NCI-H226 (cell line): ENCODE results near the gene ZNF777.
"Not testable (repeated sequence)": the region's sequence is repeated elsewhere in the genome, so short reads cannot be mapped to it uniquely, and the experiment has no call there.

Experiments
- DNase-seq: peaks from one replicate; pipeline ENCODE4 v3.0.0-alpha.2; 2015

Gene ZNF777

DNA sequence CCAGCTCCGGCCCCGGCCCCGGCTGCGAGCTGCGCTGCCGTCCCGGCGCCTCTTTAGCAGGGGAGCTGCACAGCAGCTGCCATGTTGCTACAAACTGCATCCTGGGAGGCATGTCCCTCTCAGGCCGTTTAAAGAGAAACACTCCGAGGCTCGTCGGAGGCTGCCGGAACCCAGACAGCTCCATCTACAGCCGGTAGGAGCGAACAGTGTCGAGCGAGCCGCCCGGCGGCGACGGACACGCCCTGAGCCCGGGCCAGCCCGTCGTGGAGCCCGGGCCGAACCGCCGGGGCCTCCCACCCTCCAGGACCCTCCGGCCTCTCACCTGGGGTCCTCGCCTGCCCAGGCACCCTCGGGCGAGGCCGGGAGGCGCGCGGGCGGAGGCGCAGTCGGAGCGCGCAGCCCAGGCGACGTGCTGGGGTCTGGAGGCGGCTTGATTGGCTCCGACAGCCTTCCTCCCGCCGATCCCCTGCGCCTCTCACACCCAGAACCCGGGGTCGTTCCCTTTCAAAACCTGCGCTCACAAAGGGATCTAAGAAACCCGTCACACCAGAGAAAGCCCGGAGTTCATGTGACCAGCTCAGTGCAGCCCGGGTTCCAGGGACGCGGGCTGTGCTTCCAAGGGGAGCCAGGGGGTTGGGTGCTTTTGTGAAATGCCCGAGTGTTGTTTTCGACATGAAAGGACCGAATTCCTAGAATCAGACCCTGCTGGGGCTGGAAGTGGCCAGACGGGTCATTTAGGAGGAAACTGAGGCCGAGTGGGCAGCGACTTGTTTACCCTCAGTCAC is at the start of gene ZNF777:
Gene ZNF777 (minus strand): TSS at position 570 of the 785 bp plus-strand sequence. CDS start 5,040 bp downstream, outside the sequence.
- DNase-seq: peak; percentile 84

DNA sequence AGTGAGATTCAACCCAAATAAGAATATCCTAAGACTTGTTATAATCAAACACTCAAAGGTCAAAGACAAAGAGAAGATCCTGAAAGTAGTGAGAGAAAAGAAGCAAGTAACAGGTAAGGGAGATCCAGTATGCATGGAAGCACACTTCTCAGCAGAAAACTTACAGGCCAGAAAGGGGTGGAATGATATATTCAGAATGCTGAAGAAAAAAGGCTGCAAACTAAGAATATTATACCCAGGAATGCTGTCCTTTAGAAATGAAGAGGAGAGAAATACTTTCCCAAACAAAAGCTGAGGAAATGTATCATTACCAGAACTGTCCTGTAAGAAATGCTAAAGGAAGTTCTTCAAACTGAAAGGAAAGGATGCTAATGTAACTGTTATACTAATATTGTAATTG is 49.4 kb upstream of the ZNF777 start:
- no peak for DNase-seq

DNA sequence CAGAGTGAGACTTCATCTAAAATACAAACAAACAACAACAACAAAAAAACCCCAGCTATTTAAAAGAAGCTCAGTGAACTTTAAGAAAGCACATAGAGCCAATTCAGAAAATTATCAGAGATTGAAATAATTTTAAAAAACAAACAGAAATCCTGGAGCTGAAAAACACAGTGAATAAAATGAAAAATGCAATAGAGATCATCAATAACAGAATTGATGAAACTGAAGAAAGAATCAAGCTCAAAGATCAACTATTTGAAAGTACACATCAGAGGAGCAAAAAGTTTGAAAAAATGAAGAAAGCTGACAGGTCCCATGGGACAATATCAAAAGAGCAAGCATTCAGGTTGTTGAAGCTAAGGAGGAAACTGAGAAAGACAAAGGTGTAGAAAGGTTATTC is 48.9 kb upstream of the ZNF777 start:
- DNase-seq: no peak

DNA sequence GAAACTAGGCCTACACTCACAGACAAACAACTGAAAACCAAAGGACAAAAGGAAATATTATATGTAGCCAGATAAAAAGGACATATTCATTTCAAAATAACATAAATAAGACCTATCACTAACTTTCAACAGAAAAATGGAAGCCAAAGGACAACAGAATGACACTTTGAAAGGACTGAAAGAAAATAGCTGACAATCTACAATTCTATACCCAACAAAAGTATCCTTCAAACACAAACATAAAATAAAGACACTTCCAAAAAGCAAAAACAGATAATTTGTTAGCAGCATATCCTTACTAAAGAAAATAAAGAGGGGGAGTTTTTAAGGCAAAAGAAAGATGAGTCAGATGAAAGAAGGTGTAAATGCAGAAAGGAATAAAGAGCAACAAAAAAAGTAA is 44.7 kb upstream of the ZNF777 start:
- DNase-seq: no peak

DNA sequence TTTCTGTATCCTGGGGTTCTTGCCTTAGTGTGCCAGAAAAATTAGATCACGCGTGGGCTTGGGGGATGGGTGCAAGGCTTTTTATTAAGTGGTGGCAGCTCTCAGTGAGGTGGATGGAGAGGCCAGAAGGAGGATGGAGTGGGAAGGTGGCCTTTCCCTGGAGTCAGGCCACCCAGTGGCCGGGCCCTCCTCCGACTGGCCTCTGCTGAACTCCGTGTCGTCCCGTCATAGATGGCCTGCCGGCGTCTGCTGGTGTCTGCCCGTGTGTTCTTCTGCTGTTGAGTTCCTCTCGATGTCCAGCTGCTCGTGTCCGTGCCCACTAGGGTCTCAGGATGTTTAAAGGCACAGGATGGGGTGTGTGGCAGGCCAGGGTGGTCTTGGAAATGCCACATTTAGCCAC is 40.8 kb upstream of the ZNF777 start:
- DNase-seq: no peak

DNA sequence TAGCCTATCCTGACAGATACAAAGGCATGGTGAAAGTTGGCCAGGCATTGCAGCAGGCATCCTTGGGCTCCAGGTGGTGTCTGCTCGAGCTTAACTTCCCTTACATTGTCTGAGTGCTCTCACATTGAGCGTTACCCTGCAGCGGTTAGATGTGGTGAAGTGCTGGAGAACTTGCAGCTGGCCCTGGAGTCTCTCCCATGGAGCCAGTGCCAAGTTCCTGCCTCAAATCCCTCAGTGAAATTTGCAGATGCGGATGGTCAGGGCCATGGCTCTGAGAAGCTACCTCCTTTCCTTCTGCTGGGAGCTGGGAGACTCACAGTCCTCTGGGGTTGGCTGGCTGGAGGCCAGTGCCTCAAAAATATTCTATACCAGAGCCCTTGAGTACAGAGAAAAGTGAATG is 40.0 kb upstream of the ZNF777 start:
- DNase-seq: no peak

DNA sequence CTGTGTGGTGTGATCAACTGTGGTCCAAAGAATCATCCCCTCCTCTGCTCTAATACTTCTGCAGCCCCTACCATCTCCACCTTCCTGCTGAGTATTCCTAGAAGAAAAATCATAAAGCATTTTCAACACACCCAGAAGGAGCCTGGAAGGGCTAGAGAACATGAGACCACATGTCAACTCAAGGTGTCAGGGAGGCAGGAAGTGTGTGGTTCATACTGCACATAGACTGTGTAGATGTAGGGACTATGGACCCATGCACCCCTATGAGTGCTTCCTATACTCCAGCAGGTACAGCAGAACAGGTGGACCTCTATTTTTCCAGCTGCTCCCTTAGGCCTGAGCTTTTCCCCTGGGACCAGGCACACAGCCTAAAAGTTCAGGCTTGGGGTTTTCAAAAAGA is 39.3 kb upstream of the ZNF777 start:
- DNase-seq: no peak

DNA sequence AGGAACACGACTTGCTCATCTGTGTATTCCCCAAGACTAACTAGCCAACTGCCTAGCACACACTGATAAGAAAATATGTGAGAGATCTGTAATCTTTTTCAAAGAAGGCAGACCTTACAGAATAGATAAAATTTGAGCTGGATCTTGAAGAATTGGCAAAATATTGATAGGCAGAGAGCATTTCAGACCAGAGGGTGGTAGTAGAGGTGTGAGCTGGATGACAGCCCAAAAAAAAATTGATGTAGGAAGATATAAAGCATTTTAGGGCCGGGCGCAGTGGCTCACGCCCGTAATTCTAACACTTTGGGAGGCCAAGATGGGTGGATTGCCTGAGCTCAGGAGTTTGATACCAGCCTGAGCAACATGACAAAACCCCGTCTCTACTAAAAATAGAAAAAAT is 37.9 kb upstream of the ZNF777 start:
- no peak for DNase-seq

DNA sequence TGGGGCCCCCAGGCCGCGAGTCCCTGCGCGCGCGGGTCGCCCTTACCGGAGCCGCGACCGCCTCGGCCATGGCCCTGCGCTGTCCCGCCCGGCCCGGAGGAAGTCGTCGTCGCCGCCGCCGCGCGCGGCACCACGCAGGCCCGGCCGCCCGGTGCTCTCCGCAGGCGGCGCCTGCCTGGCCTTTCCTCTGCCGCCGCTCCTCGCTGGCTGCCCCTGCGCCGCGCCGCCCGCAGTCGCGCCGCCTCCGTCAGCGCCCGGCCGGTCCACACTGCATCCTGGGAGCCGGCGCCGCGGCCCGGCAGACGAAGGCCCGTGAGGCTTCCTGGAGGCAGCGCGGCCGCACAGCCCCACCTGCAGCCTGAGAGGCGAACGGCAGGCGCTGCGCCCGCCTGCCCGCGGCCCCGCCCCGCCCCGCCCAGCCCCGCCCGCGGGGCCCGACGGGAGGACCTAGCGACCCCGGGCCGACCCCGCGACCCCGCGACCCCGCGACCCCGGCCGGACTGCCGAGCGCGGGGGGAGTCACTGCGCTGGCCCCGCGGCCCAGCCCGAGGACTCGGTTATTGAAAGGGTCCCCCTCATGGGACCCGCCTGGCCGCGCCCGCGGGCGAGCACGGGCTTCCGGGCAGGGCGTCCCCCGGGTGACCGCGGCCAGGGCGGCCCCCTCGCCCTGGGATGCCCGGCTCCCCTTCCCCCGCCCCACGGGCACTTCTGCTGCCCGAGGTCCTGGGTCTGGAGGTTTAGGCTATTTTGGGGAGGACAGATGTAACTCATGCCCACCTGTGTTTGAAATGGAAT is 36.8 kb upstream of the ZNF777 start, which contains the start of gene ZNF746:
Gene ZNF746 (minus strand): TSS at position 343 of the 795 bp plus-strand sequence. CDS start 273 bp downstream, at position 70.
- peak; percentile 80 for DNase-seq

DNA sequence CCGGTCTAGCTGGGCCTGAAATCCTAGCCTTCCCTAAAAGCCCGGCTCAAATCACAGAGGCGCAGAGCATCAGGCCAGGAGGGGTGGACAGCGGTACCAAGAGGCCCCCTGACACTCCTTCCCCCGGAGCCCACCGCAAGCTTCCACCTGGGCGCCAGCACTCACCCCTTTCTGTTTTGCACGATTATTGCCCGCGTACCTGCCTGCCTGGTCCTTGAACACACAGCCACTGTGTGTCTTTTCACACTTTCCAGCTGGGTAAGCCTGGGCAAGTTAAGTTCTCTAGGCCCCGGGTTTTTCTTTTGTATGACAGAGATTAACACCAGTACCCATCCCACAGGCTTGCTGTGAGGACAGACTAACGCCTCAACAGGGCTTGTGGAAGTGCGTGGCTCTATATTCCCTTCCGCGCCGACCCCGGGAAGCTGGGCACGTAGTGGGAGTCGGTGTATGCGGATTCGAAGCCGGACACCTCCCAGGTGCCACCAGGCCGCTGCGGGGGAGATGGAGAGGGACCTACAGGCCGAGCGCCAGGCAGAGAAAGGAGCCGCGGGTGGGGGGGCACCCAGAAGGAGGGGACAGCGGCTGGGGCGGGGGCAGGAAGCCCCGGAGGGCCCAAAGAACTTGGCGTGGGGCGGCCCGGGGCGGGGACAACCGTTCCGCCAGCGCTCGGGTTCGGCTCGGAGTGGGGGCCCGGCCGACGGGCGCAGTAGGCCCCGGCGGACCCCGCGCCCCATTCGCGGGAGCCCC is 36.0 kb upstream of the ZNF777 start:
- peak; percentile 18 for DNase-seq

DNA sequence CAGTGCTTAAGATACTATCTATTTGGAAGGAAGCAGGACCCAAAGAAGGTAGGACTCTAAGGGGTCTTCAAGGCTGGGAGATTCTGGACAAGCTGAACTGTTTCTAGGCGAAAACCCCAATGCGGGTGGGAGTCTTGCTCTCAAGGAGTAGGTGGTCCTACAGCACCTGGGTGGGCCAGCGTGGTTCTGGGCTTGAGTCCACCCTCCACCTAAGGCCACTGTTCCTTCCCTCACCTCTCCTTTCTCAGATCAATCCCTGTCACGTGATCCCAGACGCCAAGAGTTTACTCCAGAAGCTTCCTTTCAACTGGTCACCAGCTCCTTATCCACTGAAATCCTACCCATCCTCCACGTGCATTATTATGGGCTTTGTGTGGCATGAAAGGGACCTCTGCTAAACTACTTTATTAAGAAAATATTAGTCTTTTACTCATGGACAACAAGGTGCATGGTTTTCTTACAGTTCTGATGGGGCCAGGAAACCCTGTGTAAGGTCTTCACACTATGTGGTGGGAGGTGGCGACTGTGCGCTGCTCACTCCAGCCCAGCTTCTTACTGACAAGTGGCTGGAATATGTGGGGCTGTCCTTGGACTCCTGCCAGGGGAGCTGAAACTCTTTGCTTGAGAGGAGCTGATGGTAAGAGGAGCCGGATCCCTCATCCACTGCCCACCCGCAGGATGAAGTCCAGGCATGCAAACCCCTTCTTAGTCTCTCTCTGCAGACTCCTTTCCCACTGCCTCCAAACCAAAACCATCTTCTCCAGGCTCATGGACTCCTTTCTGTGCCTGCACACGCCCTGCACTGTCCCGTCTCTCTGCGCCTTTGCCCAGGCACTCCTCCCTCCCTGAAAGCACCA is 35.2 kb upstream of the ZNF777 start:
- DNase-seq: peak; percentile 49

DNA sequence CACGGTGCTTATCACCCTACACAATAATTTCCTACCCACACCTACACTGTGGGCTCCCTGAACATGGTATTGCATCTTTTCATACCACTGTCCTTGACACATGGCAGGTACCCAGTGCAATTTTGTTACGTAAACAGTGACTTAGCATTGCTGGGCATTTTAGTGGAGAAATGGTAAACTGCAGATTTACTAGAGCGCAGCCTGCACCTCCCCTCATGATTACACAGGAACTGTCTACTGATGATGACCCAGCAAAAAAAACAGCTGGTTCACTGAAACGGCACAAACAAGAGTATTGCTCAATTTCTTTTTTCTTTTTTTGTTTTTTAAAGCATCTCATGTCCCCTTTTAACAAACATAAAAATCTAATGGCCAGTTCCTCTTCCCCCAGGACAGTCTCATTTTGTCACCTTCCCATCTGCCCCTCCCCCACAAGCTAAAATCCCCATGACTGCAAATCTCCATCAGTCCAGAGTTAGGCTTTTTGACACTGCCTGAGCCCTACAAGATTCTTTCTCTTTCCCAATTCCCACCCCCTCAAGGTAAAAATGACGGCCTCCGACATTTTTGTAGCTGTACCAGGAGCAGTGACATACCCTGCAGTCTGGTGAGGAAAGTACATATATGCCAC is 34.0 kb upstream of the ZNF777 start:
- DNase-seq: no peak

DNA sequence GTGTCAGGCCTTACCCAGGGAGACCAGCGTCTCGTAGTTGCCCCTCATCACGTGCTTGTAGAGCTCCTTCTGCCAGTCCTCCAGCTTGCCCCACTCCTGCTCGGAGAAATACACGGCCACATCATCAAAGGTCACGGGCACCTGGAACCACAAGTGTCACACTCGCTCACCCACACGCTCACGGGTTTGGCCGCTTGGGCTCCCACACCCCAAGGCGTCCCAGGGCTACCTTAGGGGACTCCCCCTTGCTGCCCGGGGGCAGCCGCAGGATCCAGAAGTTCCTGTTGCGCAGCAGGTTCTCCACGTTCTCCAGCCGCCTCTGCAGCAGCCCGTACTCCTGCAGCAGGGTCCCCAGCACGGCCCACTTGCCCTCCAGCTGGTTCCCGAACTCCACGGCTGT is 33.1 kb upstream of the ZNF777 start:
- DNase-seq: not testable (repeated sequence)

DNA sequence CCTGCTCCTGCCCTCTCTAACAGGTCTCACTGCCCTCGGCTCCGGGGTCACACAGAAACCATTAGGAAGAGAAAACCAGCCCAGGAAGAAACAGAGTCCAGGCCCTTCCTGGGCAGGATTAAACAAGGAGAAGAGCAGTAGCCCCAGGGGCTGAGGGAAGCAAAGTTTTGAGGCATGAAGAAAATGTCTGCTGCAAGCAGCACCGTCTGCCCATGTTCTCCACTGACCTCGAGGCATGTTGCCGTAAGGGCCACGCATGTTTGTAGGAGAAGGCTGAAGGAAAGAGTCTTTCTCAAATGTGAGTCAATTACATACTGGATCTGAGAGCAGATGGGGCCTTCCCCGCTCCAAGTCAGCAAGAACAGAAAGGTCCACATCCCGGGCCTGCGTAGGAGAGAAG is 32.5 kb upstream of the ZNF777 start:
- no peak for DNase-seq

DNA sequence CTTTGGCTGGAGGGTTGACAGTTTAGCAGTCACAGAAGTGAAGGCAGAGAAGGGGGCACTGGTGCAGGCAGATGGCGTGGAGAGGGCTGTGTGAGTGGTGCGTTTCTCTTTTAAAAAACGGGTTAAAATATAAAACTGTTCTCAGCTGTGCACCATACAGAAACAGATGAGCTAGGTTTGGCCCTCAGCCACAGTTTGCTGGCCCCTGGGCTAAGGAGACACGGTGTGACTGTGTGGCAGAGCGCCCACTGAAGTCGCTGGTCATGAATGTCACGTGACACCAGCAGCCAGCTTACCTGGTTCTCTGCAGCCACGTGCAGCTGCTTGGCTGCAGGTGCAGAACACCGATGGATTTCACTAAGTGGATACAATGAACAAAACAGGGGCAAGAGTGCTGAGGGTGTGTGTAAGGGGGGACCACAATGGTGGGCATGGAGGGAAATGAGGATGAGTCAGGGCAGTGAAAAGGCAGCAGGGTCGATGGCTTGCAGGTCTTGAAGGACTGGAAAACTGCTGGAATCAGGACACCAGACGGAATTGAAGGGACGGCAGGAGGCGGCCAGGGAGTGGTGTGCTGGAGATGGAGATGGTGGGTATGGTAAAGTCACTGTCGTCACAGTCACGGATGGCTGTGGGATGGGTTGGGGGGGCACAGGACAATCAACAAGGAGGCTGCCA is 29.4 kb upstream of the ZNF777 start:
- DNase-seq: no peak

DNA sequence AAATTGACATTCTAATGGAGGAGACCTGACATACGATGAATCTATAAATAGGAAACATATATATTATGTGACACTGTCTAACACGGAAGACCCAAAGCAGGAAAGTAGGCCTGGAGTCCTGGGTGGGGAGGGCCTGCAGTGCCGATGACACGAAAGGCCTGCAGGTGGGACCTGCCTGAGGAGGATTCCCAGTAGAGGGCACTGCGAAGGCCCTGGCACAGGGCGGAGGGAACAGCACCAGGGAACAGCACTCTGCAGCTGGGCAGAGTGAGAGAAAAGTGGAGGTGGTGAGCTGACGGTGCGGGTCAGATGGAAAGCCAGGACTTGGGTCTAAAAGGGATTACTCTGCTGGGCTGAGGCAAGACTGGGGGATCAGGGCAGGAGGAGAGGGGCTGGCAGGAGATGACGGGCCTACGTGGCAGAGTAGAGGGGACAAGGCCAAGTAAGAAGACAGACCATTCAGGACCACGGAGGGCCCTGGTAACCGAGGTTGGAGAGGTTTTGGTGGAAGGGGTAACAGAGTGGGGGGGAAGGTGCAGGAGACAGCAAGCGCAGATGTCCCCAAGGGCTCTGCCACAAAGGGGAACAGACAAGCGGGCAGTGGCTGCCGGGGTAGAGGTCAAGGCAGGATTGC is 28.6 kb upstream of the ZNF777 start:
- no peak for DNase-seq

DNA sequence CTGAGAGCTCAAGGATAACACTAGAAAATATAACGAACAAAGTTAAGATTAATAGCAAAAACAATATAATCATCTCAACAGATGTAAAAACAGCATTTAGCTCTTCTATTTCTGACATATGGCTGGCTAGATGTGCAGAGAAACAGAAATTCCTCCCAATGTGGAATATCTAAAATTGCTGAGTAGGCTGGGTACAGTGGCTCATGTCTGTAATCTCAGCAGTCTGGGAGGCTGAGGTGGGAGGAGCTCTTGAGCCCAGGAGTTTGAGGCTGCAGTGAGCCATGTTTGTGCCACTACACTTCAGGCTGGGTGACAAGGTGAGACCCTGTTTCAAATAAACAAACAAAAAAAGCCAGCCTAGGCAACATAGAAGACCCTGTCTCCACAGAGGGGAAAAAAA is 18.7 kb upstream of the ZNF777 start:
- no peak for DNase-seq

DNA sequence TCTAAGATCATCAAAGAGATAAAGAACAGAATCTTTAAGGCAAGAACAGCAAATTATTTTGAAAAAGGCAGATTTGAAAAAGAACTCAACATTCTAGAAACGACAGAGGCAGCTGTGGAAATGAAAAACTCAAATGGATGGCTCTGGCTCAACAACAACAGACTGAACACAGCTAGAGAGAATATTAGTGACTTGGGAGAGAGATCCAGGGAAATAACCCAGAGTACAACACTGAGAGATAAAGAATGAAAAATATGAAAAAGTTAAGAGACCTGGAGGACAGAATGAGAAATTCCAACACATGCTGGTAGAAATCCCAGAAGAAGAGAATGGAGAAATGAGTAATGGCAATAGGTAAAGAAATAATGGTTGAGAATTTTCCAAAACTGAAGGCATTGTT is 17.9 kb upstream of the ZNF777 start:
- DNase-seq: no peak

DNA sequence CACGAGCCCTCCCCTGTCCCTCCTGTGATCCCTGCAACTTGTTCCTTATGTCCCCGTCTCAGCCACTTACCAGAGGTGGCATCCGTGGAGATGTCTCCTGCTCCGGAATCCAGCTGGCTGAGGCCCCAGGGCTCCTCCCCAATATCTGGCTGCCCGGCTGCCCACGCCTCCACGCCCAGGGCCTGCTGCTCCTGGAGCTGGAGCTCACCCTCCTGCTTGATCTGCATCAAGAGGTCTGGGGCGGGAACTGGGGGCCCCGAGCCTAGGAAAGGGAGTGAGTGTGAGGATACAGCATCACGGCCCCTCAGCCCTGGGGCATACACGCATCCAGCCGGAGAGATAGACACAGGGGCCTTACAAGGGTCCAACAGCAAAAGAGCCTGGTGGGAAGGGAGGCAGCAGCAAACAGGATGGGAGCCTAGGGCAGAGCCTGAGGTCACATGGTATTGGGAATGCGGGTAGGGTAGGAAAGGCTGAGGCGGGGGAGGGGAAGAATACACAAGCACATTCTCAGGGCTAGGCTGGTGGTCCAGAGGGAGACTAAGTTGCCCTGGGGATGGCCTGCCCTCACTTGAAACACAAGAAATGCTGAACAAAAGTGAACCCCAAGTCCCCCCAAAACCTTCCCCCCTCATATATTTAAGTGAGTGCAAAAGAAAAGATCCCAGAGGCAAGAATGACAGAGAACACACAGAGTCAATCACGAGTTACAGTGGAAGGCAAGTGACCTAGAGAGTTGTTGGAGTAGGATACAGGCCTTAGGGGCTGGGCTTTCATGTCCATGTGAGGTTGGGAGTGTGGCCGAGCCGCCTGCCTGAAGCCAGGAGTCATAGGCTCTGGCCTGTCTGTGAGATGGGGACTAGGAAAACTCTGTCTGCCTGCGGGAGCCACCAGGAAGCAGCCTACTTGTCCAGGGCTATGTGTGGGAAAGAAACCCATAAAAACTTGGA is 16.9 kb upstream of the ZNF777 start:
- DNase-seq: no peak

DNA sequence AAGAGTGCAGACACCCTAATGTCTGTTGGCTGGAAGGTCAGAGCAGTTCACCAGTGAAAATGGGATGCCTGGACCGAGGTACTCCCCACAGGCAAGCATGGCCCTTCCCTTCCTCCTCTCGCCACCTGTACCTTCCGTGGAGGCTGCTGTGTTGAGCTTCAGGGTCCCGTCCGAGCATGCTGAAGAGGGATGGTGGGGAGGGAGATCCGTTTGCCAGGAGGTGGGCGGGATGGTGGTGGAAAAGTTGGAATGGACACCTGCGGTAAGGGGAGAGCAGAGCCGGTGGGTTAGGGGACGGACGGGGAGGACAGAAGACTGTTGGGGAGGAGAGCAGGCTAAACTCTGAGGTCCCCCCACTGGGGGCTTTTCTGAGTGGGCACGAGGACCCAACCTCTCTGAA is 15.9 kb upstream of the ZNF777 start:
- no peak for DNase-seq
